Body of pancreas (tissue), 4 donors: ENCODE data around the gene SWT1. TPM values are rescaled to one million over a fixed set of nuclear protein-coding genes. Genes with fewer than 3 reads are reported as not detected.

Source experiments
- ATAC-seq: fragments of 150-250 bp; one replicate; pipeline ENCODE4 v1.9.1; 2016
- DNase-seq, 4 donors: peaks; one replicate each; pipeline ENCODE4 v3.0.0-alpha.2; 2019
- H3K27ac ChIP-seq, 4 donors: fragments of 200-600 bp; sonication (generic); 1 replicate in 3 of 4; 2 replicates in 1 of 4; pipeline versions ENCODE4 v1.5.1 to v1.6.1; 2016 to 2019; ENCODE audit warnings: mild to moderate bottlenecking in 1 of 4, mixed read lengths in 1 of 4, moderate library complexity in 1 of 4
- H3K27me3 ChIP-seq, 2 donors: fragments of 200-600 bp; sonication (generic); one replicate each; pipeline ENCODE4 v1.6.0; 2016; ENCODE audit warnings: mild to moderate bottlenecking in 1 of 2
- H3K36me3 ChIP-seq, 2 donors: fragments of 200-600 bp; sonication (generic); replicated peaks in 1 of 2; 2 replicates each; pipeline ENCODE4 v1.5.1; 2016; ENCODE audit warnings: low read depth in 2 of 2; ENCODE audit not compliant: insufficient read depth in 1 of 2
- H3K4me1 ChIP-seq: fragments of 200-600 bp; sonication (generic); one replicate; pipeline ENCODE4 v1.6.0; 2016
- H3K4me3 ChIP-seq, 2 donors: fragments of 200-600 bp; sonication (generic); 1 replicate in 1 of 2; 2 replicates in 1 of 2; pipeline ENCODE4 v1.5.1; 2016 to 2019
- H3K9me3 ChIP-seq, 3 donors: fragments of 200-600 bp; sonication (generic); 1 replicate in 2 of 3; 2 replicates in 1 of 3; pipeline ENCODE4 v1.5.1; 2016
- CTCF ChIP-seq, 7 experiments: fragments of 450-650 bp in 4 of 7; fragments of 200-600 bp in 3 of 7; sonication (generic) in 3 of 7; IDR thresholded peaks; one replicate each; pipeline ENCODE4 v1.5.1; 2016 to 2019; ENCODE audit warnings: antibody characterized with exemption in 7 of 7
- POLR2A ChIP-seq, 3 donors: fragments of 450-650 bp; IDR thresholded peaks; one replicate each; pipeline ENCODE4 v1.6.1; 2016; ENCODE audit warnings: antibody characterized with exemption in 3 of 3, mild to moderate bottlenecking in 2 of 3
- WGBS, 2 donors: methylation state at CpG; one replicate each; pipeline ENCODE4 v1.1.5; 2017; 5-methylcytosine and 5-hydroxymethylcytosine counted together
- intact Hi-C: fragments of 100-400 bp; cut with DNase I; formaldehyde crosslinking; loops from one replicate; pipeline ENCODE4 v1.15.1; 2023
- total RNA-seq, 2 donors: library from RNA; depleted of rRNA; stranded (reverse); fragments of >200 nt; gene quantifications; one replicate each; pipeline ENCODE4 v1.1.0, GENCODE V29; 2016

SWT1 gene
- total RNA-seq: 10 to 100 TPM in 1 of 2 donors, 1 to 10 TPM in 1; 7.6 to 13.0 TPM

GRCh38 chr1:185156854-185157598 is at the start of gene SWT1, which contains the start of gene TRMT1L:
Gene SWT1 (plus strand): TSS chr1:185157167. CDS start chr1:185160842, 3,675 bp downstream.
Gene TRMT1L (minus strand): TSS chr1:185156953. CDS start chr1:185156712, 241 bp downstream.
- TF ChIP-seq POLR2A (IDR thresholded peaks at IDR 0.05) (peak; percentile 98 to 100 (median 99)), CTCF (IDR thresholded peaks at IDR 0.05) (no peak)
- 0 to 1% methylated on average over 28 to 63 of the region's 63 CpGs for WGBS, 2 donors
- DNase-seq: peak; percentile 99 to 100 (median 100)
- H3K27me3 ChIP-seq: no peaks in the 10 kb centered on the region
- peak within 1 kb of the TSS; percentile 98 to 100 (median 99) for H3K27ac ChIP-seq
- peak within 1 kb of the TSS; percentile 81 to 84 for H3K4me3 ChIP-seq
- intact Hi-C loops: no loop called here
- no peaks in the 10 kb centered on the region for H3K36me3 ChIP-seq
- no peaks in the 10 kb centered on the region for H3K9me3 ChIP-seq
- peak; percentile 94 for ATAC-seq
- H3K4me1 ChIP-seq: peaks cover 33% of the 10 kb centered on the region

GRCh38 chr1:185108321-185108720 is 48.6 kb upstream of the SWT1 start:
- H3K4me3 ChIP-seq: no peak overlapping the region
- no peaks in the 10 kb centered on the region for H3K36me3 ChIP-seq
- H3K9me3 ChIP-seq: peaks cover 0 to 5% (median 0%) of the 10 kb centered on the region in 3 donors
- intact Hi-C loops: no loop called here
- no peaks in the 10 kb centered on the region for H3K27me3 ChIP-seq
- TF ChIP-seq POLR2A (IDR thresholded peaks at IDR 0.05): no peak
- no peak for TF ChIP-seq CTCF (IDR thresholded peaks at IDR 0.05)
- no peak for DNase-seq
- no peak overlapping the region for H3K27ac ChIP-seq
- no peak for ATAC-seq
- no peaks in the 10 kb centered on the region for H3K4me1 ChIP-seq

- no peak for TF ChIP-seq POLR2A (IDR thresholded peaks at IDR 0.05)
- TF ChIP-seq CTCF (IDR thresholded peaks at IDR 0.05): no peak
- no peak for ATAC-seq
- H3K4me3 ChIP-seq: no peak overlapping the region
- H3K9me3 ChIP-seq: peaks cover 0 to 5% (median 0%) of the 10 kb centered on the region in 3 donors
- H3K27me3 ChIP-seq: no peaks in the 10 kb centered on the region
- DNase-seq: no peak
- intact Hi-C loops: no loop called here
- H3K36me3 ChIP-seq: no peaks in the 10 kb centered on the region
- no peak overlapping the region for H3K27ac ChIP-seq
- H3K4me1 ChIP-seq: no peaks in the 10 kb centered on the region
Measured at GRCh38 chr1:185110145-185110544, 46.8 kb upstream of the SWT1 start.

- no peak overlapping the region for H3K27ac ChIP-seq
- intact Hi-C loops: no loop called here
- ATAC-seq (no peak), DNase-seq (no peak)
- no peaks in the 10 kb centered on the region for H3K36me3 ChIP-seq
- H3K4me3 ChIP-seq: no peak overlapping the region
- H3K4me1 ChIP-seq: no peaks in the 10 kb centered on the region
- H3K27me3 ChIP-seq: no peaks in the 10 kb centered on the region
- peaks cover 0 to 5% (median 0%) of the 10 kb centered on the region in 3 donors for H3K9me3 ChIP-seq
- TF ChIP-seq CTCF (IDR thresholded peaks at IDR 0.05) (no peak), POLR2A (IDR thresholded peaks at IDR 0.05) (no peak)
Measured at GRCh38 chr1:185111873-185112272, 45.1 kb upstream of the SWT1 start.

- Histone ChIP-seq H3K4me3 (no peak overlapping the region), H3K27me3 (no peaks in the 10 kb centered on the region), H3K27ac (no peak overlapping the region), H3K9me3 (peaks cover 0 to 5% (median 0%) of the 10 kb centered on the region in 3 donors), H3K4me1 (no peaks in the 10 kb centered on the region), H3K36me3 (no peaks in the 10 kb centered on the region)
- TF ChIP-seq CTCF (IDR thresholded peaks at IDR 0.05): no peak
- TF ChIP-seq POLR2A (IDR thresholded peaks at IDR 0.05): no peak
- ATAC-seq (no peak), DNase-seq (no peak)
- intact Hi-C loops: no loop called here
- WGBS, 2 donors: 78 to 100% methylated on average over 2 of the region's 2 CpGs
Measured at GRCh38 chr1:185112356-185112755, 44.6 kb upstream of the SWT1 start.
